A549 (cell line): ENCODE data around the gene TANGO2. TPM values are rescaled to one million over a fixed set of nuclear protein-coding genes. Genes with fewer than 3 reads are reported as not detected.

ENCODE experiments used
- ATAC-seq, 2 experiments: fragments of 200-7000 bp in 1 of 2; fragments of >200 bp in 1 of 2; cut with Nextera tagmentation in 1 of 2; cut with Tn5 transposase in 1 of 2; 3 replicates each; pipeline versions ENCODE4 v1.8.0 to v1.9.1; 2018 to 2020; ENCODE audit warnings: mild to moderate bottlenecking in 1 of 2, moderate library complexity in 1 of 2
- CTCF ChIA-PET: fragments of 300-600 bp; sonication (Branson Sonifier 250); formaldehyde crosslinking; extraction: SDS; loops from one replicate; lab custom pipeline; 2021; ENCODE audit warnings: antibody characterized with exemption, inconsistent platforms; lab: Yijun Ruan, JAX
- POLR2A ChIA-PET: fragments of 350-600 bp; formaldehyde crosslinking; extraction: SDS; loops from one replicate; lab custom pipeline; 2021; ENCODE audit warnings: antibody characterized with exemption, inconsistent platforms; lab: Yijun Ruan, JAX
- DNase-seq, 2 experiments: peaks; one replicate each; pipeline versions ENCODE4 v3.0.0 to v3.0.0-alpha.2; 2011 to 2016; ENCODE audit warnings: low read depth in 1 of 2, low spot score in 1 of 2
- FAIRE-seq: peaks from 2 replicates; lab custom pipeline; 2011; peaks lifted over from hg19 to GRCh38; lab: Jason Lieb, UNC
- H3K27ac ChIP-seq, 2 experiments: fragments of >200 bp; sonication (Bioruptor Twin); formaldehyde crosslinking; 3 replicates each; pipeline ENCODE4 v1.5.1; 2016 to 2017
- H3K4me1 ChIP-seq: fragments of >200 bp; sonication (Bioruptor Twin); formaldehyde crosslinking; 3 replicates; pipeline ENCODE4 v1.6.1; 2016
- H3K4me2 ChIP-seq: fragments of >200 bp; sonication (Bioruptor Twin); formaldehyde crosslinking; 3 replicates; pipeline ENCODE4 v1.6.1; 2016
- H3K4me3 ChIP-seq: fragments of >200 bp; sonication (Bioruptor Twin); formaldehyde crosslinking; 3 replicates; pipeline ENCODE4 v1.5.1; 2016
- H3K9me3 ChIP-seq: fragments of >200 bp; sonication (Bioruptor Twin); formaldehyde crosslinking; 3 replicates; pipeline ENCODE4 v1.6.1; 2016
- BCL3 ChIP-seq: fragments of >200 bp; sonication (Bioruptor Twin); formaldehyde crosslinking; IDR thresholded peaks from 3 replicates; pipeline ENCODE4 v1.6.1; 2016
- CTCF ChIP-seq: fragments of >200 bp; sonication (Bioruptor Twin); formaldehyde crosslinking; IDR thresholded peaks from 3 replicates; pipeline ENCODE4 v1.5.1; 2016
- EHMT2 ChIP-seq: fragments of 200-600 bp; sonication (generic); IDR thresholded peaks from 2 replicates; pipeline ENCODE4 v1.6.1; 2016; ENCODE audit warnings: antibody characterized with exemption, low read depth, mild to moderate bottlenecking, moderate library complexity
- ELK1 ChIP-seq: fragments of 150-350 bp; IDR thresholded peaks from 2 replicates; pipeline ENCODE4 v1.6.1; 2014; ENCODE audit warnings: low read depth, mild to moderate bottlenecking, low read length
- GATA3 ChIP-seq: IDR thresholded peaks from 2 replicates; pipeline ENCODE4 v1.6.1; 2012; ENCODE audit warnings: borderline replicate concordance
- HES2 ChIP-seq: fragments of >200 bp; sonication (Bioruptor Twin); formaldehyde crosslinking; IDR thresholded peaks from 2 replicates; pipeline ENCODE4 v1.6.1; 2016
- HEYL ChIP-seq: fragments of 250-450 bp; sonication (Bioruptor Pico); IDR thresholded peaks from 2 replicates; pipeline ENCODE4 v1.8.0; 2021; ENCODE audit warnings: mild to moderate bottlenecking, moderate library complexity
- HOXA7 ChIP-seq: fragments of 250-450 bp; sonication (Bioruptor Pico); IDR thresholded peaks from 2 replicates; pipeline ENCODE4 v1.5.0; 2020; ENCODE audit warnings: mild to moderate bottlenecking, moderate library complexity
- KDM1A ChIP-seq: fragments of 200-600 bp; sonication (generic); IDR thresholded peaks from 2 replicates; pipeline ENCODE4 v1.6.1; 2016; ENCODE audit warnings: low read depth, mild to moderate bottlenecking
- MAFK ChIP-seq: fragments of 450-650 bp; IDR thresholded peaks from 2 replicates; pipeline ENCODE4 v1.6.1; 2014; ENCODE audit not compliant: partially characterized antibody
- MAX ChIP-seq: IDR thresholded peaks from 2 replicates; pipeline ENCODE4 v1.6.1; 2012
- MYC ChIP-seq: IDR thresholded peaks from 2 replicates; pipeline ENCODE4 v1.6.1; 2012; ENCODE audit warnings: mild to moderate bottlenecking, inconsistent platforms, low read length, improper control_type of control experiment, borderline replicate concordance
- NPAS2 ChIP-seq: fragments of 250-450 bp; sonication (Bioruptor Pico); IDR thresholded peaks from 2 replicates; pipeline ENCODE4 v1.8.0; 2022; ENCODE audit warnings: mild to moderate bottlenecking, moderate library complexity, borderline replicate concordance
- PBX3 ChIP-seq: IDR thresholded peaks from 2 replicates; pipeline ENCODE4 v1.6.1; 2012
- POLR2AphosphoS2 ChIP-seq: conservative IDR thresholded peaks from 2 replicates; pipeline ENCODE4 v1.6.1; 2012; ENCODE audit warnings: low read length, improper control_type of control experiment, inconsistent platforms
- RARB ChIP-seq: fragments of 250-450 bp; sonication (Bioruptor Pico); IDR thresholded peaks from 2 replicates; pipeline ENCODE4 v1.8.0; 2021; ENCODE audit warnings: mild to moderate bottlenecking, moderate library complexity
- TP53 ChIP-seq: fragments of 250-450 bp; sonication (Bioruptor Pico); IDR thresholded peaks from 2 replicates; pipeline ENCODE4 v1.5.0; 2021; ENCODE audit warnings: mild to moderate bottlenecking, moderate library complexity
- WGBS: methylation state at CpG from one replicate; pipeline ENCODE4 v1.1.6; 2017; ENCODE audit errors: missing lambda C conversion rate; 5-methylcytosine and 5-hydroxymethylcytosine counted together
- polyA plus RNA-seq, 4 experiments: library from polyadenylated mRNA; depleted of rRNA in 3 of 4; stranded (reverse); fragments of >200 nt; fragmentation: RNase III in 1 of 4; extraction: RNeasy Plus Mini Kit Qiagen cat#74134 plus additional on column Dnase treatment in 1 of 4; gene quantifications; 2 replicates in 3 of 4; 3 replicates in 1 of 4; pipeline ENCODE4 v1.2.3, GENCODE V29; 2011 to 2017

The TANGO2 gene
- polyA plus RNA-seq, 2 of the 4 experiments (the other 2 are of a cell fraction): 13.2 to 13.8 TPM

- no peak for TF ChIP-seq GATA3
- 96% methylated on average over 15 of the region's 26 CpGs for WGBS
- CTCF ChIA-PET: no interaction called here
- Histone ChIP-seq H3K9me3 (0 out of 3 replicates have a peak, but pooled peaks cover 3% of the 10 kb centered on the region), H3K4me3 (no peak overlapping the region), H3K4me1 (no peaks in the 10 kb centered on the region), H3K27ac (no peak overlapping the region), H3K4me2 (no peak overlapping the region)
- FAIRE-seq: no peak
- DNase-seq: no peak
- POLR2A ChIA-PET: no interaction called here
- no peak for ATAC-seq
These were observed 22.4 kb downstream of the TANGO2 start for GRCh38 chr22:20043057-20043996.

GRCh38 chr22:20043997-20044342 is 23.1 kb downstream of the TANGO2 start:
- FAIRE-seq: no peak
- CTCF ChIA-PET: interaction anchor here (0.6 kb wide), 1 partner anchor 47 kb away, joined by 3 read pairs; no protein-coding TSS in a partner anchor
- TF ChIP-seq RARB (no peak), HES2 (no peak), MAFK (no peak), HEYL (no peak), BCL3 (no peak), ELK1 (no peak), EHMT2 (no peak), CTCF (no peak), HOXA7 (no peak), POLR2AphosphoS2 (no peak), MYC (no peak), GATA3 (no peak), MAX (no peak), NPAS2 (no peak), PBX3 (no peak), KDM1A (no peak), TP53 (CRISPR knock-in tag) (no peak)

More at GRCh38 chr22:20043997-20044342, 23.1 kb downstream of the TANGO2 start:
- H3K27ac ChIP-seq: no peak overlapping the region
- H3K9me3 ChIP-seq: 0 out of 3 replicates have a peak, but pooled peaks cover 3% of the 10 kb centered on the region
- no peak overlapping the region for H3K4me2 ChIP-seq
- H3K4me1 ChIP-seq: no peaks in the 10 kb centered on the region
- H3K4me3 ChIP-seq: no peak overlapping the region
- 86% methylated on average over 5 of the region's 7 CpGs for WGBS
- DNase-seq (no peak), ATAC-seq (no peak)
- POLR2A ChIA-PET: no interaction called here
